Urinary bladder (tissue), 4 donors: ENCODE measurements around the gene GUCA1A. TPM values are rescaled to one million over a fixed set of nuclear protein-coding genes. Genes with fewer than 3 reads are reported as not detected.
"Not testable (repeated sequence)": the region's sequence is repeated elsewhere in the genome, so short reads cannot be mapped to it uniquely, and the experiment has no call there.

Experiments
- DNase-seq: peaks from one replicate; pipeline ENCODE4 v3.0.0-alpha.2; 2015; ENCODE audit errors: extremely low spot score
- H3K27ac ChIP-seq: one replicate; pipeline ENCODE4 v1.5.1; 2013; ENCODE audit warnings: low read depth, mild to moderate bottlenecking, moderate library complexity
- H3K36me3 ChIP-seq: one replicate; pipeline ENCODE4 v1.6.1; 2013; ENCODE audit warnings: mild to moderate bottlenecking, moderate library complexity; ENCODE audit not compliant: insufficient read depth
- H3K4me1 ChIP-seq: one replicate; pipeline ENCODE4 v1.6.1; 2013; ENCODE audit warnings: mild to moderate bottlenecking, moderate library complexity; ENCODE audit not compliant: insufficient read depth
- H3K4me3 ChIP-seq: one replicate; pipeline ENCODE4 v1.5.1; 2013; ENCODE audit warnings: low read depth, low read length
- WGBS: extraction: QIAGEN DNeasy Blood & Tissue Kit; methylation state at CpG from one replicate; pipeline ENCODE4 v1.1.7; 2013; 5-methylcytosine and 5-hydroxymethylcytosine counted together
- polyA plus RNA-seq: library from polyadenylated mRNA; stranded (reverse); fragments of 200-250 nt; gene quantifications from one replicate; pipeline ENCODE4 v1.2.3, GENCODE V29; 2013
- total RNA-seq: library from RNA; depleted of rRNA; stranded (reverse); fragments of >200 nt; gene quantifications from one replicate; pipeline ENCODE4 v1.2.3, GENCODE V29; 2014
- donor health status: healthy with polysubstance abuse.
- donor health status: healthy.

The GUCA1A gene
- total and polyA plus RNA-seq, 2 donors, result 0.16 to 2.5 TPM

GRCh38 chr6:42154461-42155209, 18.5 kb upstream of the GUCA1A start:
- no peak for DNase-seq
- Histone ChIP-seq H3K4me3 (no peak overlapping the region), H3K36me3 (no peaks in the 10 kb centered on the region), H3K27ac (no peak overlapping the region), H3K4me1 (no peaks in the 10 kb centered on the region)

GRCh38 chr6:42155293-42155692, 17.9 kb upstream of the GUCA1A start:
- DNase-seq, result no peak
- no peaks in the 10 kb centered on the region for H3K36me3 ChIP-seq
- WGBS, result 83% methylated on average over 4 of the region's 4 CpGs

GRCh38 chr6:42156638-42157037, 16.5 kb upstream of the GUCA1A start:
- Histone ChIP-seq H3K27ac (no peak overlapping the region), H3K36me3 (no peaks in the 10 kb centered on the region), H3K4me1 (no peaks in the 10 kb centered on the region), H3K4me3 (no peak overlapping the region)
- WGBS, result 67% methylated on average over 3 of the region's 3 CpGs
- DNase-seq, result no peak

More at GRCh38 chr6:42155293-42155692, 17.9 kb upstream of the GUCA1A start:
- H3K4me3 ChIP-seq, result no peak overlapping the region
- H3K27ac ChIP-seq, result no peak overlapping the region
- no peaks in the 10 kb centered on the region for H3K4me1 ChIP-seq

- Histone ChIP-seq H3K4me1 (no peaks in the 10 kb centered on the region), H3K4me3 (no peak overlapping the region), H3K36me3 (no peaks in the 10 kb centered on the region), H3K27ac (no peak overlapping the region)
- 59% methylated on average over 2 of the region's 2 CpGs for WGBS
- no peak for DNase-seq
Measured at GRCh38 chr6:42158011-42158410, 15.2 kb upstream of the GUCA1A start.

- H3K4me1 ChIP-seq, result no peaks in the 10 kb centered on the region
- WGBS, result 82% methylated on average over 2 of the region's 2 CpGs
- no peak for DNase-seq
- H3K4me3 ChIP-seq, result no peak overlapping the region
- no peak overlapping the region for H3K27ac ChIP-seq
- H3K36me3 ChIP-seq, result no peaks in the 10 kb centered on the region
Measured at GRCh38 chr6:42158631-42159030, 14.5 kb upstream of the GUCA1A start.

- WGBS, result 83% methylated on average over 4 of the region's 4 CpGs
- Histone ChIP-seq H3K4me1 (no peaks in the 10 kb centered on the region), H3K36me3 (no peaks in the 10 kb centered on the region)
Measured at GRCh38 chr6:42159431-42160024, 13.6 kb upstream of the GUCA1A start.

GRCh38 chr6:42162384-42162783, 10.8 kb upstream of the GUCA1A start:
- 49% methylated on average over 7 of the region's 7 CpGs for WGBS
- no peaks in the 10 kb centered on the region for H3K36me3 ChIP-seq
- DNase-seq, result no peak
- no peak overlapping the region for H3K4me3 ChIP-seq
- H3K4me1 ChIP-seq, result no peaks in the 10 kb centered on the region
- no peak overlapping the region for H3K27ac ChIP-seq

More at GRCh38 chr6:42159431-42160024, 13.6 kb upstream of the GUCA1A start:
- Histone ChIP-seq H3K27ac (no peak overlapping the region), H3K4me3 (no peak overlapping the region)
- DNase-seq, result no peak

GRCh38 chr6:42162812-42163211, 10.4 kb upstream of the GUCA1A start:
- WGBS, result 84% methylated on average over 13 of the region's 13 CpGs
- Histone ChIP-seq H3K36me3 (no peaks in the 10 kb centered on the region), H3K27ac (no peak overlapping the region), H3K4me3 (no peak overlapping the region), H3K4me1 (no peaks in the 10 kb centered on the region)
- no peak for DNase-seq

- no peak overlapping the region for H3K4me3 ChIP-seq
- WGBS, result 40% methylated on average over 1 of the region's 1 CpG
- no peak overlapping the region for H3K27ac ChIP-seq
- H3K36me3 ChIP-seq, result no peaks in the 10 kb centered on the region
- no peaks in the 10 kb centered on the region for H3K4me1 ChIP-seq
- no peak for DNase-seq
Measured at GRCh38 chr6:42163981-42164380, 9.2 kb upstream of the GUCA1A start.

- DNase-seq, result no peak
- WGBS, result 82% methylated on average over 9 of the region's 9 CpGs
- Histone ChIP-seq H3K36me3 (no peaks in the 10 kb centered on the region), H3K4me1 (no peaks in the 10 kb centered on the region), H3K4me3 (no peak overlapping the region), H3K27ac (no peak overlapping the region)
Measured at GRCh38 chr6:42165016-42165415, 8.1 kb upstream of the GUCA1A start.

GRCh38 chr6:42166444-42167141, 6.6 kb upstream of the GUCA1A start:
- Histone ChIP-seq H3K36me3 (no peaks in the 10 kb centered on the region), H3K4me1 (no peaks in the 10 kb centered on the region), H3K27ac (no peak overlapping the region), H3K4me3 (no peak overlapping the region)
- DNase-seq, result peak; percentile 41
- 15% methylated on average over 8 of the region's 8 CpGs for WGBS

GRCh38 chr6:42168650-42169049, 4.5 kb upstream of the GUCA1A start:
- WGBS, result 74% methylated on average over 6 of the region's 6 CpGs
- Histone ChIP-seq H3K36me3 (no peaks in the 10 kb centered on the region), H3K4me1 (no peaks in the 10 kb centered on the region)

GRCh38 chr6:42169780-42170179, 3.4 kb upstream of the GUCA1A start:
- not testable (repeated sequence) for DNase-seq, H3K27ac ChIP-seq, H3K4me3 ChIP-seq, H3K4me1 ChIP-seq, H3K36me3 ChIP-seq
- WGBS, result 71% methylated on average over 2 of the region's 2 CpGs

More at GRCh38 chr6:42168650-42169049, 4.5 kb upstream of the GUCA1A start:
- DNase-seq, result no peak
- no peak overlapping the region for H3K27ac ChIP-seq
- no peak overlapping the region for H3K4me3 ChIP-seq
